Panc1 (cell line): ENCODE results near the gene CGB2.

ENCODE experiments used
- CTCF ChIP-seq: fragments of 450-650 bp; IDR thresholded peaks from 2 replicates; pipeline ENCODE4 v1.5.1; 2017; ENCODE audit warnings: mild to moderate bottlenecking
- POLR2AphosphoS5 ChIP-seq: IDR thresholded peaks from 2 replicates; pipeline ENCODE4 v1.6.1; 2012; ENCODE audit warnings: mild to moderate bottlenecking, low read depth, low read length, moderate library complexity
- REST ChIP-seq, 2 experiments: IDR thresholded peaks; 2 replicates each; pipeline ENCODE4 v1.6.1; 2011 to 2012; ENCODE audit warnings: low read depth in 2 of 2, control low read depth in 1 of 2, low read length in 1 of 2, mild to moderate bottlenecking in 1 of 2, moderate library complexity in 1 of 2; ENCODE audit not compliant: insufficient read depth in 1 of 2
- SIN3A ChIP-seq: IDR thresholded peaks from 2 replicates; pipeline ENCODE4 v1.6.1; 2012; ENCODE audit warnings: low read depth, mild to moderate bottlenecking, low read length, moderate library complexity, borderline replicate concordance; ENCODE audit not compliant: insufficient read depth

- no peak for TF ChIP-seq CTCF
- no peak for TF ChIP-seq POLR2AphosphoS5
- no peak for TF ChIP-seq REST (IDR thresholded peaks at IDR 0.05; ENCODE audit: insufficient read depth in 1 of 2, low read depth in 2 of 2, low read length in 1 of 2)
- TF ChIP-seq SIN3A: no peak
Observed at GRCh38 chr19:49017041-49017665, 14.5 kb upstream of the CGB2 start, which contains the start of gene LHB.
